Measurements from ENCODE around the gene NCK2.
A peak's percentile ranks its signal among the peaks of the same experiment; 100 is the strongest.

NCK2 gene

DNA sequence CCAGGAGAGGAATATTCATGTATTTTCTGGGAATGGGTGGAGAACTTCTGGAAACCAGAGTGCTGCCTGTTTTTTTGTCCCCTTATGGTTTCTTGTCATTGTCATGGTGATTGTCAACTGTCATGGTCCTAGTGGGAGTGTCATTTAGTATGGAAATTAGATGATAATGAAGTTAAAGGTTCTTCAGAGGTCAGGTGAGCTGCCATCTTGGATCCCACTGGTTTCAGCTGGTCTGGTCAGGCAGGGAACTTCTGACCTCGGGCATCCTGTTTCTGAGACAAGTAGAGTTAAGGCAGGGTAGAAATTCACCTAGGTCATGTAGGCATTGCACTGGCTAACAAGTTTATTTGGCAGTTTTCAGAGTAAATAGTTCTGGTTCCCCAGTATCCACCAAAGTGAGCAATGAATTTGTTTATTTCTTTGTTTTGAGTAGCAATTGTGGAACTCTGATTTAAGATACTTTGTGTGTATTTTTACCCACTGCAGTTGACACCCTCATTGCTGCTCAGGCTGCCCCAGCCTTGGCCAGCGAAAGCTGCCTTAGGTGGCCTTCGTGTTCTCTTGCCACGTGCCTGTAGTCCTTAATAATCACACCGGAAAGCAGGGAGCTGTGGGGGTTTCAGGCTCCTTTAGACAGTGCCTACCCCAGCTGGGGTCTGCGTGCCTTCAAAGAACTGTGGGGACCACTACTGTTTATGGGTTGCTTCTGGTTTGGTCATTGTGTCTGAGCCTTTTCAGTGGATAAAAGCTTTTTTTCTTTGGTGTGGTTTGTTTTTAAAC is 48.7 kb downstream of the NCK2 start:
- DNase-seq (ENCODE audit: low read depth), result no peak

DNA sequence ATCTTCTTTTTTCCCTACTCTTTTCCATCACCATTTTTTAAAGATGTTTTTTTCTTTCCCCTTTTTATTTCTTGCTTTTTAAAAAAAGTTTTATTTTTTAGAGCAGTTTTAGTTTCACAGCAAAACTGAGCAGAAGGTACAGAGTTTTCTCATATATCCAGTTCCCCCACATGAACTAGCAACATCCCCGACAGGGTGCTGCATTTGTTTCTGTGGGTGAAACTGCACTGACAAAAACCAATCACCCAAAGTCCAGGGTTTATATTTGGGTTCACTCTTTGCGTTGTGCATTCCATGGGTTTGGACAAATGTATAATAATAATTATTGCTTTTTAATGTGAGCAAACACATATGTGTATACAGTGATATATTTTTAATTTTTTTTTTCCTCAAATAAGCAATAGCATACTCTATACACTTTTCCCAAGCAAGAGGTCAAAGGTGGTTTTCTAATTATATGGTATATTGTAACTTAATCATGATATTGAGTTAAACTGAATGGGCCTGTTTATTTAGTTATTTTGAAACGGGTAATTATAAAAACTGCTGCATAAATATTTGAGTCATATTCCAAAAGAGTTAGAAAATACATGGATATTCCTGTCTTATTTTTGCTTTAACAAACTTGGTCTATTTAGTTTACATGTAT is 50.3 kb downstream of the NCK2 start:
- no peak for DNase-seq (ENCODE audit: low read depth)

DNA sequence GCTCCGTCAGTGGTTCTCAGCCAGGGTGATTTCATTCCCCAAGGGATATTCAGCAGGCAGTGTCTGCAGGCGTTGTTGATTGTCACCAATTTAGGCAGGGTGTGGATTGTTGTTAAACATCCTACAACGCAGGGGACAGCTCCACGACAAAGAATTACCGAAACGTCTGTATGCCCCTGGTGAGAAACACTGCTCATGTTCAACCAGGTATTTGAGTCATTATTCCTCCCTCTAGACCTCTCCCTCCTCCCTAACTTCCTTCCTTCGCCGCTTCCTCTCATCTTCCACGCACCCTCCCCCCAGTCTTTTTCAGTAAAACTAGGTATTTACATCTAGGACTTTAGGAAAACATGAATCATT is 50.8 kb downstream of the NCK2 start:
- no peak for DNase-seq (ENCODE audit: low read depth)

DNA sequence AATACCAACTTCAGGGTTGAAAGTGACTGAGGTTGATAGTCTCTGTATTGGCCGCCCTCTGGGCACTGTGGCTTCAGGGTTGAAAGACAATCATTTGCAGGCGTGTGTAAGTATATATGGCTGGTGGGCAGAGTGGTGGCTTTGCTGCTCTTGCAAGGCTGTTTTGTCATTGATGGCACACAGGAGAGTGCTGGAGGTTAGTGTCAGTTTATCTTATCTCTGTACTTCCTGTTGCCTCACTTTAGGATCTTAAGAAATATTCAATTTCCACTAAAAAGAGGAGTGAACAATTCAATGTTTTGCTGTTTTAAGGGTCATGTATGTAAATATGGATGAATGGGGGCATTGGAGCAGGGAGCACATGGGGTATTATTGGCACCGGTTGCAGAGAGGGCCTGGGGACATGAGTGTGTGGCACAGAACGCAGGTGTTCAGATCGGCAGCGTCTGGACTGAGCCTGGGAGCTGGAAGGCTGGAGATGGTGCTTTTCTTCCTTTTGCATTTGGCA is 51.5 kb downstream of the NCK2 start:
- DNase-seq (ENCODE audit: low read depth), result no peak

DNA sequence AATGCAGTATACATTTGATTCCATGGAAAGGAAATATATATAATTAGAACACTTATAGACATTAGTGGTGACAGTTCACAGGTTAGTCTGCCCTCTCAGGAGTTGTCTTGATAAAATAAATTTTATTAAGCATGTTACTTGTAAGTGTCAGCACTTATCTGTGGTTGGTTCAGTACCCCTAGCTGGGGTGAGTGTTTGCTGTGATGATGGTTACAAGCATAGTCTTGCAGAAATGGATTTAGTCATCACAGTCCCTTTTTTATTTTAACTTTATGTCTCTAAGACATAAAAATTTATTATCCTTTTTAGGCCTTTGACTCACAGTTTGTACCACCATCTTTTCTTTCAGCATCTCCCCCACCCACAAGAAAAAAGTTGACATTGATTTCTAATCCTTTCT is 52.1 kb downstream of the NCK2 start:
- no peak for DNase-seq (ENCODE audit: low read depth)

DNA sequence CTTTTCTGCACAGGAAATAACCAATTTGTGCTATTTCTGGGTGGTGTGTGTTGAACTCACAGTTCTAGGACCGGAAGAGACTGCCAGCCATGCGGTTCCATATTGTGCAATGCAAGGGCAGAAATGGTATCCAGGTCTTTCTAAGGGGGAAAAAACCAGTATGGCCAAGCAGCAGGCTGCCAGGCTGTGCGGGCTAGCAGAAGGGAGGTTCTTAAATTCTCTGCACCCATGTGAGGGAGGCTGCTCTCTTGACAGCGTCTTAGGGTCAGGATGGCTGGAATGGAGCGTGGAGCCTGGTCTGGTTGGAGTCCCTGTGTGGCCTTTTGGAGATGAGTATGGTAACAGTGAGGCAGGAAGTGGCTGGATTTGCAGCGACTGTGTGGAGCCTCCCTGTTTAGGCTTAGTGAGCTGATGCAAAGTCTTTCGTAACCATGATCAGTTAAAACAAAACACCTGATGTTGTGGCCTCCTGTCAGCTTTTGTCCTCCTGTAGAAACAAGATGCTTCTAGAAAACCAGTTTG is 52.6 kb downstream of the NCK2 start:
- DNase-seq (ENCODE audit: low read depth), result no peak

DNA sequence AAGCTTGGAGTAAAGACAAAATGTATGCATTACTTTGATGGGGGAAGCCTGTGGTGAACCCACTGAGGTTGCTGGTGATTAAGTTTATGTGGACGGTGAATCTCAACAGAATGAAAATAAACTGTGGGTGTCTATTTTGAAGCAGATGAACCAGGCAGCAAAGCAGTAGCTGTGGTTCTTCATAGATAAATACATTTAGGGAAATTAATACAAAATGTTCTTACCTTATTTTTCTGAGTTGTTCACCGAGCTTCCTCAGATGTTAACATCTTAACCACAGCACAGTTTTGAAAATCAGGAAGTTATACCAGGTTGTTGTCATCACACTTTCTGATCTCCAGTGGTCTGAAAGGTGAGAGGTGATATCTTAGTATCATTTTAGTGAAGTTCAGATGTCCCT is 53.9 kb downstream of the NCK2 start:
- DNase-seq (ENCODE audit: low read depth), result no peak

DNA sequence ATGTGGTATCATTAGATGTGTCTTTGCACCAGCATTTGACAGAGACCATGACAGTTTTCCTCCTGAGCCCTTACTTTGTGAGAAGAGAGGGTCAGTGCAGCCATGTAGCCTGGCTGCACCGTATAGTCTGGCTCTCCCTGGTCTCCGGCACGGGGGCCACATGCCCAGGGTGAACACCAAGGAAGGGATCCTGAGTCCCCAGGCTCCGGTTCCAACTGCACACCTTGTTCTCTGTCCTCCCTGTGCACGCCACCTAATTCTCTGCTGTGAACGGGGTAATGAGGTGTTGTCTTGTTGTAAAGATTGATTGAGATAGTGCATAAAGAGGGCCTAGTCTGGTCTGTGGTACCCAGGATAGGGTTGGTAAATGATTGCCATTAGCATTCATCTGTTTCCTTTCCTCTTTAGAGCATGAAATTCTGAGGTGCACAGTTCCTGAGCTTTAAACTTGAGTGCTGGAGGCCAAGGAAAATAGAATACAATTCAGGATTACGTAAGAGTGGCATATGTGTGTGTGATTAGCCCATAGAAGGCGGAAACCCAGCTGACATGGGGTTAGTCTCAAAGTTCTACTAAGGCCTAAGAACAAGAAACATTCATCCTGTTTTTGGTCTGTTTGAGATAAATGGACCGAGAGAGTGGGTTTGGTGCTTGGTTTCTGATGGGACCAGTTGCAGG is 55.5 kb downstream of the NCK2 start:
- no peak for DNase-seq (ENCODE audit: low read depth)

DNA sequence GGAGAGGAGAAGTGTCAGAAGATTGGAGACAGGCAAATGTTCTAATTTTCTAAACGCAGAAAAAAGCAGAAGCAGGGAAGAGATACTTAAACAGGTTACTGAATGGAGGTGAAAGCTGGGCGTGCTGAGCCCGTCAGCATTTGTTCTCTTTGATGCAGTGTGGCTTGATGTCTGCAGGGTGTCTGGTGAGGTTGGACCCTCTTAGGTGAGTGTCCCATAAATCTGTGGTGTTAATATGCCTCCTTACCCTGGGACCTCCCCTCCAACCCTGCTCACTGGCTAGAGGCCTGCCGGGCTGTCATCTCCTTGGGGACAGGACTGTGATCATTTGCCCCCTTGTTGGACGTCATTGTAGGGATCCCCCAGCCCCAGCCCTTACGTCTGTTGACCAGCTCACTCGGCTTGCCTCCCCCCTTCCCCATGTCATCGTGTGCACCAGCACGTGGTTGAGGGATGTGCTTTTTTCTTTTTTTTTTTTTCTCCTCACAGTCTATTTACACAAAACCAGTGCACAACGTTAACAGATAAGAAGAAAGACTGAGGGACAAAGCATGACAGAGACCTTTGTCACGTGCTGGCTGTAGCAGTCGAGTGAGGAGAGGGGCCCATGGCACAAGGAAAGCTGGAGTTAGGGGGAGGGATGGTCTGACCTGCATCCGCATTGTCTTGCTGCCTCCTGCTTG is 56.4 kb downstream of the NCK2 start:
- DNase-seq (ENCODE audit: low read depth), result no peak

DNA sequence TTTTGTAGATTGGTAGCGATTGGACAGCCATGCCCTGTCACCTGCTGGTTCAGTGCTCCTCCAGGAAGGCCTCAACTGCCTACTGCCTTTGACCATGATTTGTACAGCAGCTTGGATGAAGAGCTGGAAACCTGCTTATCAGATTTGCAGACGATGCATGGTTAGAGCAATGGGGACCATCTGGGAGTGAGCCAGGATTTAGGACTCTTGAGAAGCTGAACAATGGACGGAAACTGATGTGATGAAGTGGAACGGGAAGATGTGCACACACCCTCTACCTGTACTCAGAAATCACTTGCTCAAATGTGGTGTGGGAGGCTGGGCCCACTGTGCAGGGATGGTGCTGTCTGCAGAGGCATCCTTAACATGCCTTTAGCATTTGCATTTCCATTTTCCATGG is 57.2 kb downstream of the NCK2 start:
- no peak for DNase-seq (ENCODE audit: low read depth)

DNA sequence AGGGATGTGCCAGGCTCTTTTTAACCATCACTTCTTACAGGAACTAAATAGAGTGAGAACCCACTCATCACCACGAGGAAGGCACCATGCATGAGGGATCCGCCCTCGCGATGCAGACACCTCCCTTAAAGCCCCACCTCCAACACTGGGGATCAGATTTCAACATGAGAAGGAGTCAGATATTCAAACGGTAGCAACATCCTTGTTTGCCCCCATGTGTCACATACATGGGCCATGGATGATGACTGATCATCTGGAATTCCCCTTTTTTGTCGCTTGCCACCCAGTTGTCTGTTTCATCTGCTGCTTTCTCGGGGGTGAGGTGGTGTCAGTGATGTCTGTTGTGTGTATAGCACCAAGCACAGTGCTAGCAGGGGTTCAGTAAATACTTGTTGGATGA is 57.9 kb downstream of the NCK2 start:
- no peak for DNase-seq (ENCODE audit: low read depth)

DNA sequence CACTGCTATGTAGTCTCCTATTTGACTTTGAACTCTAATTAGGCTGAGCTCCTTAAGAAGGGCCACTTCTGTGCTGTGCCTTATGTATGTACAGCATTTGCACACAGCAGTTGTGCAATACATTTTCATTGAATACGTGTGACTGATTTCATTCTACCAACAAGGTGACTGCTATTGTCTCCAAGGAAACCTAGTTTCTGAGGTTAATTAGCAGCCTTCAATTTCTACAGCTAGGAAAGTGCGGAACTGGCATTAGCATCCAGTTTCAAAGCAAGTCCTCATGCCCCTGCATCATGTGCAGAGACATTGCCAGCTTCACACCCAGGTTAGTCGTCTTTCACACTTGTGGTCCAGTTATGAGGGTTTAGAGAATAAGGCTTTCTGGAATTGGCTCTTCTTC is 58.6 kb downstream of the NCK2 start:
- DNase-seq (ENCODE audit: low read depth), result no peak

DNA sequence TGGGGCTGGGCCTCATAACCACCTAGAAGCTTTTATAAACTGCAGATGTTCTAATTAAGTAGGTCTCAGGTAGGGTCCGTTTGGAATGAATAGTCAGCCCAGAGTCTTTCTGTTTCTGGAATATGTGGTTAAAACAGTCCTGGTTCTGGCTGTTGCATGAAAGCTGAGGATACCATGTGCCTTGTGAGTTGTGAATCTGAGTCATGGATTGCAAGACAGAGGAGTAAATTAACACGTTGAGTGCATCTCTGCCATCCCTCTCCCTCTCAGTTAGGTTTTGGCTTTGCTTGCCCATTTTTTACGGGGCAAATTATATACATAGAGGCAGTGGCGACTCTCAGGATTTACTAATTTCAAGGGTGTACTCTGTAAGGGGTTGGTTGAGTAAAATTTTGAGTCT is 59.1 kb downstream of the NCK2 start:
- no peak for DNase-seq (ENCODE audit: low read depth)

DNA sequence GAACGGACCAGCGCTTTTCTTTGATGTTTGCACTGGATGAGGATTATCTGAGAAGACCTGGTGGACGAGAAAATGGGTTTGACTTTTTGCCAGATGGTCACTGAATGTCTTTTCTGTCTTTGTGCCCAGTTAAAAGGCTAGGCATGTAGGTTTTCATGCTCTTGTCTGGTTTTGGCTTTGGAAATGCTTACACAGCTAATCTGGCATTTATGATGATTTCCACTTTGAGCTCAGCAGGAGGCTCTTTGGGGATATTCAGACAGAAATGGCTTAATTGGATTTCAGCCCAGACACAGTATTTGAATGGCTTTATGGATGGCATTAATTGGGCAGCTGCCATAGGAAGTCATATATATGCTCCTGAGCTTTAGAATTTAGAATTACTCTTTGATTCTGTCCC is 59.6 kb downstream of the NCK2 start:
- no peak for DNase-seq (ENCODE audit: low read depth)

DNA sequence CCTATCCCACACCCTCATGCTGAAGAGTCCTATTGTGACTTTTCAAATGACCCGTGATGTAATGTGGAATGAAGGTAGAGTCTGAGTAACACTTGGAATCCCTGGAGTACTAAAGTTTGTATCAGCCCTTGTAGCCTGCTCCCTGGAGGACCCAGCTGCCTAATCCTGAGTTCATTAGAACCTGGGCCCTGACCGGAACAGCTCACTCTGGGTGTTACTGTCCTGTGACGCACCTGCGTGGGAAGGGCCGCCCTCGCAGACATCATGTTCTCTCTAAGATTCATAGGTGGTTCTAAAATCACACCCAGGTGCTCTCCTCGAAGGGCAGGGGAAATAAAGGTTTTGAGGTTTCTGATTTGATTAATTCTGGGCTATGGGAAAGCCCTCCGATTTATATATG is 62.3 kb downstream of the NCK2 start:
- DNase-seq (ENCODE audit: low read depth), result no peak

DNA sequence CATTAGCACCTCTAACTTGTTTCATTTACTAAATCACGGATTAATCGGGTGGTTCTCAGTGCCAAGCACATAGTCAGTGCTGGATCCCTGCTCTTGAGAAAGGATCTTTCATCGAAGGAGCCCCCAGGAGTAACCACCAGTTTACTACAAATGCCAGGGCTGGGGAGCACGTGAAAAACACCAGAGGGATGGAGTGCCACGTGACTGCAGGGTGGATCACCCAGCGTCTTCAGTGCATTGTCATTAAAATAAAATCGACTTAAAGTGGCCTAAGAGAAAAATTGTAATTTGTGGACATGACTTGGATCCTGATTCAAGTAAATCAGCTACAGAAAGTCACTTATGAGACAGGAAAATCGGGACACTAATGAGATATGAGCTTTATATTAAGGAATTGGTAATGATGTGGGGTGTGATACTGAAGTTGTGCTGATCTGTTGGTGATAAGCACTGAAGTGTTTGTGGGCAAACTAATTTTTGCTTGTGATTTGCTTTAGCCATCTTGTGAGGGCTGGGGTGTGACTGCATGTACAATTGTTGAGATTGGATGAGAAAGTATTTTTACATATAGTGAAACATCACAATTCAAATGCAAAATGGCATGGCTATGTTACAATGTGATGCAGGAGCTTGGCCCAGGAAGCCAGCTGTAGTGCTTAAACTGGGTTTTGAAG is 63.8 kb downstream of the NCK2 start:
- DNase-seq (ENCODE audit: low read depth), result no peak

DNA sequence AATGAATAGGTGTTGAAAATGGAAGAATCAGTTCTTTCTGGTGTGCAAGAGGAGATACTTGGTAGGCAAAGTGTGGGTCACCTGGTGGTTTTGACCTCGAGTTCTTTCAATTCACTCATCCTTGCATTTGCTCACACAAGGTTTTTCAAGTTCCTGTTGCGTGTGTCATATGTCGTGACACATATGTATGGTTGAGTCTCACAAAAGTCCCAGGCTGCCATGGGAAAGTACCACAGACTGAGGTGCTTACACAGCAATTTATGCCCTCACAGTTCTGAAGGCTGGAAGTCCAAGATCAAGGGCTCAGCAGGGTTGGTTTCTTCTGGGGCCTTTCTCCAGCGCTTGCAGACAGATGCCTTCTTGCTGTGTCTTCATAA is 64.4 kb downstream of the NCK2 start:
- no peak for DNase-seq (ENCODE audit: low read depth)

DNA sequence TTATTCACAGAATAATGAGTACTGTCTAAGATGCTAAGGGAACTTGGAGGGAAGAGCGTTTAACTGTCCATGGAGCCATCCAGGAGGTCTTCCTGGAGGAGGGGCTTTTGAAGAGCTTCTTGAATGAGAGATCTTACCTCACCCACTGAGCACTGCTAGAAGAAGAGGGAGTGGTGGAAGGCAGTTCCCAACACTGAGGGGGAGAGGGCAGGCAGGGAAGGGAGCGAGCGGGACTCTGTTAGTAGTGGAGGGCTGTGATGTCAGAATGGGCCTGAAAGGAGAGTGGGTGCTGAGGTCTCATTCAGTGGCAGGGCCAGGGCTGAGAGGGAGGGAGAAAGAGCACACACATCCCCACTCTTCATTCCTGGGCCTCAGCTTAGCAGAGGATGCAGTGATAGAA is 65.0 kb downstream of the NCK2 start:
- DNase-seq (ENCODE audit: low read depth), result no peak

DNA sequence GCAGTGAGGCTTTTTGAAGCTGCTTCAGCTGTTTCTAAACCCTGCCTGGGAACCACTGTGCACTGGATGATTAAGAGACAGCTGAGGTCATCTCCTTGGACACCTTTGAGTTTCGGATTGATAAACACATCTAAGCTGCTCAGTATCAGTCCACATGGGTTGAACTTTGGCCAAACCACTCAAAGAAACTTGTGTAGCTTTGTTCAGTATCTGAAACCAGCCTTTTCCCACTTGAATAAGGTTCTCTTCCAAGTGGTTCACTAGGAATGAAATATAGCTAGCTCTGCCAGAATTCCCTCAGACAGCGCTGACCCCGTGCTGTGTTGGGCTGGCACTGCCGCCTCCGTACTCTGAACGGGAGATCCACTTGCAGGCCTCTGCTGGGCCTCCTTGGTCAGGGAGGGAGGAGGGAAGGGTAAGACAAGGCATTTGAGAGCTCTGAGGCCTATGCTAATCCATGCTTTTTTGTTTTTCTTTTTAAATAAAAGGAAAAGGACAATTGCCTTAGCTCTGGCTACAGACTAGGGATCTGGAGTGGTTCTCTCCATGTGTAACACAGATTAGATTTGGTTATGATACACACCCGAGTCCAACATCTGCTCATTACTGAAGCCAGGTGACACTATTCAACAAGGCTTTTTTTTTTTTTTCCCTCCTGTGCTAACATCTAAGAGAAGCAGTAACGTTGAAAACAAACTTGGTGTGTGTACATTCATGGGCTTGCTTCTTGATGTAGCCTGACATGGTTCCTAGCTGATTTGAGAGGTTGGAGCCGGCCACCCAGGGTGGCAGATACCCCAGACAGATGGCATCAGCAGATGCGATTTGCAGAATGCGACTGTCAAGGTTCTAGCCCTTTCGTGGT is 67.7 kb downstream of the NCK2 start:
- DNase-seq (ENCODE audit: low read depth), result peak; percentile 61

DNA sequence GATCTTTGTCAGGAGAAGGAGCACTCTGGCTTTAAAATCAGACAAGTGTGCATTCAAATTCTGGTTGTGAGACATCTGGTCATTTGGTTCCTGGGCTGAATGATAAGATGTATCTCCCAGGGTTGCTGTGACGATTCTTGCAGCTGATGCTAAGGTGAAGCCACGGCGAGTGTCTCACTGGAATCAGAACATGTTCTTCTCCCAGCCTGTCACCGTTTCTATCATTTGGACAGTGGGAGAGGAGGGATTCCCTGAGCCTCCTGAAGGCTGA is 68.3 kb downstream of the NCK2 start:
- no peak for DNase-seq (ENCODE audit: low read depth)

DNA sequence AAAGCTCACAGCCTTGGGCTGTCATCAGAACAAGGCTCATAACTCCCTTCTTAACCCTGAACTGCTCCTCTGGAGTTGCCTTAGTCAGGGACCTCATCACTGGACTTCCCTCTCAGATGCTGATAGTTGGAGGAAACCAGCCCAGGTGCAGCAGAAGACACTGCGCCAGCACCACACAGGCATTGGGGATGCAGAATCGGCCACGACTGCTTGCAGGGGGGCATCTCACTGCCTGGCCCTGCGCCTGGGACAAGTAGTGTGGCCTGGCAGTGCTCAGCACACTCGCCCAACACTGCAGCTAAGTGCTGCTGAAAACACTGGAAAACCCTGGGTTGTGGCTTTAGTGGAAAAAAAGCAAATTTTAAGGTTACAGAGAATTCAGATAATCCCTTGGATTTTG is 68.7 kb downstream of the NCK2 start:
- DNase-seq (ENCODE audit: low read depth), result no peak
